Tibial nerve (tissue), 3 donors: ENCODE data around the gene MGMT.

Experiments used
- POLR2A ChIP-seq, 2 donors: fragments of 450-650 bp; IDR thresholded peaks; one replicate each; pipeline ENCODE4 v1.6.1; 2017; ENCODE audit warnings: antibody characterized with exemption in 2 of 2, mild to moderate bottlenecking in 2 of 2, moderate library complexity in 2 of 2
- TF ChIP-seq, protein P1 (sequence below), 5 experiments: fragments of 200-600 bp in 3 of 5; fragments of 450-650 bp in 2 of 5; sonication (generic) in 3 of 5; IDR thresholded peaks; one replicate each; pipeline ENCODE4 v1.5.1; 2016 to 2019; ENCODE audit warnings: antibody characterized with exemption in 5 of 5, mild to moderate bottlenecking in 3 of 5, moderate library complexity in 2 of 5

DNA sequence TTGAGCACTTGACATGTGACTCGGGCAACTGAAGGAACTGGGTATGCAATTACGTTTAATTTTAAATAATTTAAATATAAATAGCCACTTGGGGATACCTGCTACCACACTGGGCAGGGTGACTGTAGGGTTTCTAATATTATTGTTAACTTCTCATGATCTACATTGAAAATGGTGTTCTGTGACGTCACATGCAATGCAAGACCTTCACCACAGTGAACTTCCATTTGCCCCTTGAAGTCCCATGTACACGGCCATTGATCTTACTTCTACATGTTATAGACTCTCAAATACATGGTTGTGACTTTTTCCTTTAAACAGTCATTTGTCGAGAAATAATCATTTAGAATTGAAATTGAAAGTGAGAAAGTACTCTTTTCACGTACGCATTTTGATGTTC lies 154.0 kb downstream of the MGMT start:
- TF ChIP-seq, protein P1, sequence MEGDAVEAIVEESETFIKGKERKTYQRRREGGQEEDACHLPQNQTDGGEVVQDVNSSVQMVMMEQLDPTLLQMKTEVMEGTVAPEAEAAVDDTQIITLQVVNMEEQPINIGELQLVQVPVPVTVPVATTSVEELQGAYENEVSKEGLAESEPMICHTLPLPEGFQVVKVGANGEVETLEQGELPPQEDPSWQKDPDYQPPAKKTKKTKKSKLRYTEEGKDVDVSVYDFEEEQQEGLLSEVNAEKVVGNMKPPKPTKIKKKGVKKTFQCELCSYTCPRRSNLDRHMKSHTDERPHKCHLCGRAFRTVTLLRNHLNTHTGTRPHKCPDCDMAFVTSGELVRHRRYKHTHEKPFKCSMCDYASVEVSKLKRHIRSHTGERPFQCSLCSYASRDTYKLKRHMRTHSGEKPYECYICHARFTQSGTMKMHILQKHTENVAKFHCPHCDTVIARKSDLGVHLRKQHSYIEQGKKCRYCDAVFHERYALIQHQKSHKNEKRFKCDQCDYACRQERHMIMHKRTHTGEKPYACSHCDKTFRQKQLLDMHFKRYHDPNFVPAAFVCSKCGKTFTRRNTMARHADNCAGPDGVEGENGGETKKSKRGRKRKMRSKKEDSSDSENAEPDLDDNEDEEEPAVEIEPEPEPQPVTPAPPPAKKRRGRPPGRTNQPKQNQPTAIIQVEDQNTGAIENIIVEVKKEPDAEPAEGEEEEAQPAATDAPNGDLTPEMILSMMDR (IDR thresholded peaks at IDR 0.05): no peak
- TF ChIP-seq POLR2A (IDR thresholded peaks at IDR 0.05): no peak
